ENCODE results near the gene ARHGAP10.

- no peak for TF ChIP-seq CTCF (conservative IDR thresholded peaks at IDR 0.05; ENCODE audit: low read length)
- TF ChIP-seq EZH2phosphoT487 (IDR thresholded peaks at IDR 0.05; ENCODE audit: borderline replicate concordance, low read depth, low read length): no peak
Measured at GRCh38 chr4:147963839-147964238, 232.0 kb downstream of the ARHGAP10 start.
